ENCODE results near the gene SAMD7. TPM values are rescaled to one million over a fixed set of nuclear protein-coding genes. Genes with fewer than 3 reads are reported as not detected.

The SAMD7 gene
- total RNA-seq, 4 donors from 2014 or later, result not detected

- TF ChIP-seq CTCF (IDR thresholded peaks at IDR 0.05; ENCODE audit: low read depth), result no peak
Measured at GRCh38 chr3:169891886-169892285, 19.5 kb upstream of the SAMD7 start.

GRCh38 chr3:169894110-169894509 lies 17.3 kb upstream of the SAMD7 start:
- no peak for TF ChIP-seq CTCF (IDR thresholded peaks at IDR 0.05; ENCODE audit: low read depth)

GRCh38 chr3:169895072-169895471 lies 16.3 kb upstream of the SAMD7 start:
- no peak for TF ChIP-seq CTCF (IDR thresholded peaks at IDR 0.05; ENCODE audit: low read depth)

GRCh38 chr3:169897284-169897683 lies 14.1 kb upstream of the SAMD7 start:
- no peak for TF ChIP-seq CTCF (IDR thresholded peaks at IDR 0.05; ENCODE audit: low read depth)

- no peak for TF ChIP-seq CTCF (IDR thresholded peaks at IDR 0.05; ENCODE audit: low read depth)
Measured at GRCh38 chr3:169901453-169901852, 9.9 kb upstream of the SAMD7 start.

- TF ChIP-seq CTCF (IDR thresholded peaks at IDR 0.05; ENCODE audit: low read depth), result no peak
Measured at GRCh38 chr3:169905404-169905803, 6.0 kb upstream of the SAMD7 start.

GRCh38 chr3:169907476-169907875 lies 3.9 kb upstream of the SAMD7 start:
- no peak for TF ChIP-seq CTCF (IDR thresholded peaks at IDR 0.05; ENCODE audit: low read depth)

All from subcutaneous adipose tissue (tissue), 4 donors.